Retinal pigment epithelial cell (primary cell): Measurements from ENCODE around the gene IL24.
"Not testable (repeated sequence)": the region's sequence is repeated elsewhere in the genome, so short reads cannot be mapped to it uniquely, and the experiment has no call there.

ENCODE experiments used
- DNase-seq: peaks from one replicate; pipeline ENCODE4 v3.0.0-alpha.2; 2010; ENCODE audit warnings: low read depth
- H3K4me3 ChIP-seq: 2 replicates; pipeline ENCODE4 v1.5.1; 2011; ENCODE audit warnings: mild to moderate bottlenecking, low read length, control low read depth, moderate library complexity
- TF ChIP-seq, protein P1 (sequence below): conservative IDR thresholded peaks from 2 replicates; pipeline ENCODE4 v1.5.1; 2011; ENCODE audit warnings: low read depth, low read length, control low read depth, inconsistent platforms

Gene IL24, protein sequence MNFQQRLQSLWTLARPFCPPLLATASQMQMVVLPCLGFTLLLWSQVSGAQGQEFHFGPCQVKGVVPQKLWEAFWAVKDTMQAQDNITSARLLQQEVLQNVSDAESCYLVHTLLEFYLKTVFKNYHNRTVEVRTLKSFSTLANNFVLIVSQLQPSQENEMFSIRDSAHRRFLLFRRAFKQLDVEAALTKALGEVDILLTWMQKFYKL

DNA sequence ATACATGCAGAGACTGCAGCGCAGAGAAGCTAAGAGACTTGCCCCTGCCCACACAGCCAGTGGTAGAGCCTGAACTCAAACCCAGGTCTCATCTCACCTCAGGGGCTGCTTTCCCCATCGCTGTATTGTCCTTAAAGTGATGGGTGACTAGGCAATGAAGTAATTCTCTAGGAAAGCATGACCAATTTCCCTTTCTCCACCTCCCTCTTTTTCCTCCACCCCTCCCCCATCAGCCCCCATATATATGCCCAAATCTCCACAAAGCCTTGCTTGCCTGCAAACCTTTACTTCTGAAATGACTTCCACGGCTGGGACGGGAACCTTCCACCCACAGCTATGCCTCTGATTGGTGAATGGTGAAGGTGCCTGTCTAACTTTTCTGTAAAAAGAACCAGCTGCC is at the start of gene IL24:
IL24 (plus strand) TSS at position 269 of the 400 bp plus-strand sequence. CDS start 390 bp downstream, outside the sequence.
- DNase-seq = no peak
- no peak within 1 kb of the TSS for H3K4me3 ChIP-seq
- TF ChIP-seq, protein P1, sequence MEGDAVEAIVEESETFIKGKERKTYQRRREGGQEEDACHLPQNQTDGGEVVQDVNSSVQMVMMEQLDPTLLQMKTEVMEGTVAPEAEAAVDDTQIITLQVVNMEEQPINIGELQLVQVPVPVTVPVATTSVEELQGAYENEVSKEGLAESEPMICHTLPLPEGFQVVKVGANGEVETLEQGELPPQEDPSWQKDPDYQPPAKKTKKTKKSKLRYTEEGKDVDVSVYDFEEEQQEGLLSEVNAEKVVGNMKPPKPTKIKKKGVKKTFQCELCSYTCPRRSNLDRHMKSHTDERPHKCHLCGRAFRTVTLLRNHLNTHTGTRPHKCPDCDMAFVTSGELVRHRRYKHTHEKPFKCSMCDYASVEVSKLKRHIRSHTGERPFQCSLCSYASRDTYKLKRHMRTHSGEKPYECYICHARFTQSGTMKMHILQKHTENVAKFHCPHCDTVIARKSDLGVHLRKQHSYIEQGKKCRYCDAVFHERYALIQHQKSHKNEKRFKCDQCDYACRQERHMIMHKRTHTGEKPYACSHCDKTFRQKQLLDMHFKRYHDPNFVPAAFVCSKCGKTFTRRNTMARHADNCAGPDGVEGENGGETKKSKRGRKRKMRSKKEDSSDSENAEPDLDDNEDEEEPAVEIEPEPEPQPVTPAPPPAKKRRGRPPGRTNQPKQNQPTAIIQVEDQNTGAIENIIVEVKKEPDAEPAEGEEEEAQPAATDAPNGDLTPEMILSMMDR = no peak

DNA sequence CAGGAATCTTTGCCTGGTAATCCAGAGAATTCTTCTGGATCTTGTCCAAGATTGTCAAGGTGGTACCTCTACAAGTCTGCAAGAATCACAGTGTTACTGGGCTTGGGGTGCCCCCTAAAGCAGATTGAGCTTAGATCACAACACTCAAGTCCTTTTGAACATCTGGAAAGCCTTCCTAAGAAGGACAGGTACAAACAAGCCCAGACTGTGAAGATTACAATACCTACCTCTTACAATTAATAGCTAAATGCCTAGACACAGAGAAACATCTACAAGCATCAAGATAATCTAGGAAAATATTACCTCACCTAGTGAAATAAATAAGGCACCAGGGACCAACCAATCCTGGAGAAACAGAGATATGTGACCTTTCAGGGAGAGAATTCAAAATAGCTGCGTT is 49.3 kb upstream of the IL24 start:
- no peak for DNase-seq
- H3K4me3 ChIP-seq = no peak overlapping the region
- TF ChIP-seq, protein P1 = no peak

DNA sequence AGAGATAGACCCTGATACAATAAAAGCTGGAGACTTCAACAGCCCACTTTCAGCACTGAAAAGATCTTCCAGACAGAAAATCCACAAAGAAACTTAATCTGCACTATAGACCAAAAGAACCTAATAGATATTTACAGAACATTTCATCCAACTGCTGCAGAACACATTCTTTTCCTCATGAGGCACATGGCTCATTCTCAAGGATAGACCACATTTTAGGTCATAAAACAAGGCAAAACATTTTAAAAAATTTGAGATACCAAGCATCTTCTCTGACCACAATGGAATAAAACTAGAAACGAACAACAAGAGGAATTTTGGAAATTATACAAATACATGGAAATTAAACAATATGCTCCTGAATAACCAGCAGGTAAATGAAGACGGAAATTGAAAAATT is 46.8 kb upstream of the IL24 start:
- TF ChIP-seq, protein P1 = no peak
- H3K4me3 ChIP-seq = no peak overlapping the region
- no peak for DNase-seq

DNA sequence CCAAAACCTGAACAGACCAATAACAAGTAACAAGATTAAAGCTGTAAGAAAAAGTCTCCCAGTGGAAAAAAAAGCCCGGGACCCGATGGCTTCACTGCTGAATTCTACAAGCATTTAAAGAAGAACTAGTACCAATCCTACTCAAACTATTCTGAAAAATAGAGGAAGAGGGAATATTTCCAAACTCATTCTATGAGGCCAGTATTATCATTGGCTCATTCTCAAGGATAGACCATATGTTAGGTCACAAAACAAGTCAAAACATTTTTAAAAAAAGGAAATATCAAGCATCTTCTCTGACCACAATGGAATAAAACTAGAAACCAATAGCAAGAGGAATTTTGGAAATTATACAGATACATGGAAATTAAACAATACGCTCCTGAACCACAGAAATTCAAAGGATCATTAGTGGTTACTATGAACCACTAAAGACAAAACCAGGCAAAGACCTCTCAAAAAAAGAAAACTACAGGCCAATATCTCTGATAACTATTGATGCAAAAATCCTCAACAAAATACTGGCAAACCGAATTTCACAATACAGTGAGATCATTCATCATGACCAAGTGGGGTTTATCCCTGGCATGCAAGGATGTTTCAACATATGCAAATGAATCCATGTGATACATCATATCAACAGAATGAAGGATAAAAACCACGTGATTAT is 45.8 kb upstream of the IL24 start:
- no peak overlapping the region for H3K4me3 ChIP-seq
- no peak for DNase-seq
- TF ChIP-seq, protein P1 = no peak

DNA sequence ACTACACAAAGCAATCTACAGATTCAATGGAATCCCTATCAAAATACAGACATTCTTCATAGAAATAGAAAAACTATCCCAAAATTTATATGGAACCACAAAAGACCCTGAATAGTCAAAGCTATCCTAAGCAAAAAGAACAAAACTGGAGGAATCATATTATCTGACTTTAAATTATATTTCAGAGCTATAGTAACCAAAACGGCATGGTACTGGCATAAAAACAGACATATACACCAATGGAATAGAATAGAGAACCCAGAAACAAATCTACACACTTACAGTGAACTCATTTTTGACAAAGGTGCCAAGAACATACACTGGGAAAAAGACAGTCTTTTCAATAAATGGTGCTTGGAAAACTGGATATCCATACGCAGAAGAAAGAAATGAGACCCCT is 44.6 kb upstream of the IL24 start:
- not testable (repeated sequence) for DNase-seq, H3K4me3 ChIP-seq

DNA sequence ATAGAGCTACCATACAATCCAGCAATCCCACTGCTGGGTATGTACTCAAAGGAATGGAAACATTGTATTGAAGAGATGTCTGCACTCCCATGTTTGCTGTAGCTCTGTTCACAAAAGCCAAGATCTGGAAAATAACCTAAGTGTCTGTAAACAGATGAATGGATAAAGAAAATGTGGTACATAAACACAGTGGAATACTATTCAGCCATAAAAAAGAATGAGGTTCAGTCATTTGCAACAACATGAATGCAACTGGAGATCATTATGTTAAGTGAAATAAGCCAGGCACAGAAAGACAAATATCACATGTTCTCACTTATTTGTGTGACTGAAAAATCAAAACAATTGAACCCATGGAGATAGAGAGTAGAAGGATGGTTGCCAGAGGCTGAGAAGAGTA is 43.5 kb upstream of the IL24 start:
- not testable (repeated sequence) for H3K4me3 ChIP-seq, DNase-seq

DNA sequence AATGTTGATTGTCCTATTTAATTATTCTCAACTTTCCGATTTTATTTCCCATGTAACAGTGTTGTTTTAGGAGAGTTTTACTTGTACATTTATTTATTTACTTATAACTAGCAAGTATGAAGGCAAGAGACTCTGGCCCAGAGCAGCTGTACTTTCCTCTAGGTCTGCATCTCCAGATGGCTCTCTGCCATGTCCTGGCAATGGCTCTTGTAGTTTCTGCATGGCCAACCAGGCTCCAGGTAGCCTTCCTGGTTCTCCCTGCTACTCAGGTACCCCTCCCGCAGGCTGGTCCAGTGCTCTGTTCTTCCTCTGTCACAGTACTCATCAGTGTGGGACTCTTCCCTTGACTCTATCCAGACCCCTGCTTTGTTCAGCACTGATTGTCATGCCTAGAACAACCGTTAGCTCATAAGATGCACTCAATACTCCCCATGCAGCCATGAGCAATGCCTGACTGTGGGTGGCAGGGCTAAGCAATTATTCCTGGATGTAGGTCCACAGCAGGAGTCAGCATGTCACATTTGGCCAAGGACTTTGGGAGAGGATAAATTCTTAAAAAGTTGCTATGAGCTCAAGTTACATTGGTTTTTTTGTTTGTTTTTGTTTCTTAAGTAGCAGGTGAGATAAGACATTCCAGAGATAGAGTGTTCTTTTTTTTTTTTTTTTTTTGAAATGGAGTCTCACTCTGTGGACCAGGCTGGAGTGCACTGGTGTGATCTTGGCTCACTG is 42.7 kb upstream of the IL24 start:
- DNase-seq = no peak
- H3K4me3 ChIP-seq = no peak overlapping the region
- TF ChIP-seq, protein P1 = no peak

DNA sequence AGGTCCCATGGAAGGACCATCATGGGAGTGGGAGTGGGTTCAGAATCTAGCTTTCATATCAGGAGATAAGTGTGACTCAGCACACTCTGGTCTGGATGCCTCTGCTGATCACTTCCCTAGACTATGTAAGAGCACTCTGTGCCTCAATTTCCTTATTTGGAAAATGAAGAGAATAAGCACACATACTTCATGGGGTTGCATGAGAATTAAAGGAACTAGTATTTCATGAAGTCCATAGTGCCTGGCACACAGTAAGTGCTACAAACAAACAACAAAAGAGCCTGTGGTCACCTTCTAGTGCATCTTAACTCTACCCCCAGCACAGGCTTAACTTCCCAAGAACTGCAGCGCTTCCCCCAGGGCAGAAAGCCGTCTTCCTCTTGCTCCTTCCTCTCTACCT is 41.4 kb upstream of the IL24 start:
- TF ChIP-seq, protein P1 = no peak
- no peak for DNase-seq
- no peak overlapping the region for H3K4me3 ChIP-seq
